H54 (cell line): ENCODE results near the gene TRIP12.
"Not testable (repeated sequence)": the region's sequence is repeated elsewhere in the genome, so short reads cannot be mapped to it uniquely, and the experiment has no call there.

Source experiments
- DNase-seq: peaks from one replicate; pipeline ENCODE4 v3.0.0; 2011; ENCODE audit warnings: low spot score, mixed read lengths; ENCODE audit not compliant: insufficient read length
- FAIRE-seq: peaks from 3 replicates; lab custom pipeline; 2011; peaks lifted over from hg19 to GRCh38; lab: Jason Lieb, UNC
- POLR2A ChIP-seq: IDR thresholded peaks from 2 replicates; pipeline ENCODE4 v1.6.1; 2011; ENCODE audit warnings: low read depth, mild to moderate bottlenecking, low read length

Gene TRIP12

GRCh38 chr2:229931241-229931640 lies 9.4 kb upstream of the TRIP12 start:
- FAIRE-seq, result no peak
- no peak for DNase-seq
- TF ChIP-seq POLR2A, result no peak

GRCh38 chr2:229930656-229931055 lies 8.8 kb upstream of the TRIP12 start:
- TF ChIP-seq POLR2A, result no peak
- DNase-seq (no peak), FAIRE-seq (no peak)

GRCh38 chr2:229927817-229928321 lies 6.1 kb upstream of the TRIP12 start:
- FAIRE-seq, result no peak
- no peak for TF ChIP-seq POLR2A
- no peak for DNase-seq

GRCh38 chr2:229925201-229925600 lies 3.4 kb upstream of the TRIP12 start:
- no peak for DNase-seq
- FAIRE-seq, result no peak
- no peak for TF ChIP-seq POLR2A

GRCh38 chr2:229924541-229924940 lies 2.7 kb upstream of the TRIP12 start:
- DNase-seq, FAIRE-seq: not testable (repeated sequence)

- TF ChIP-seq POLR2A, result no peak; the same call in 1 of the 2 replicates
- DNase-seq, result peak; percentile 56
- FAIRE-seq, result no peak
Measured at GRCh38 chr2:229922449-229923386, 909 bp upstream of the TRIP12 start, which contains the start of gene FBXO36. Gene FBXO36, plus strand, starts transcription at chr2:229922503. Its CDS starts 11 bp downstream, at chr2:229922514.

GRCh38 chr2:229921101-229921891 lies 513 bp downstream of the TRIP12 start:
- DNase-seq (peak; percentile 79), FAIRE-seq (no peak)
- no peak for TF ChIP-seq POLR2A

- TF ChIP-seq POLR2A, result no peak
- DNase-seq, result no peak
- no peak for FAIRE-seq
Measured at GRCh38 chr2:229920011-229920641, 1.7 kb downstream of the TRIP12 start.

- DNase-seq (no peak), FAIRE-seq (no peak)
- no peak for TF ChIP-seq POLR2A
Measured at GRCh38 chr2:229917793-229918192, 4.0 kb downstream of the TRIP12 start.

GRCh38 chr2:229914171-229914570 lies 7.6 kb downstream of the TRIP12 start:
- no peak for TF ChIP-seq POLR2A
- no peak for DNase-seq
- no peak for FAIRE-seq

- DNase-seq (no peak), FAIRE-seq (peak; percentile 86)
- no peak for TF ChIP-seq POLR2A
Measured at GRCh38 chr2:229910832-229911412, 10.9 kb downstream of the TRIP12 start.

- FAIRE-seq, result peak; percentile 48
- no peak for DNase-seq
- TF ChIP-seq POLR2A, result no peak
Measured at GRCh38 chr2:229910147-229910831, 11.5 kb downstream of the TRIP12 start.

- TF ChIP-seq POLR2A, result no peak
- peak; percentile 27 for FAIRE-seq
- no peak for DNase-seq
Measured at GRCh38 chr2:229909090-229909489, 12.7 kb downstream of the TRIP12 start.
